ENCODE data around the gene PPP3R1. TPM values are rescaled to one million over a fixed set of nuclear protein-coding genes. Genes with fewer than 3 reads are reported as not detected.
A peak's percentile ranks its signal among the peaks of the same experiment; 100 is the strongest.

PPP3R1 gene
- total and polyA plus RNA-seq, 9 of the 15 experiments (the other 6 are each of a cell fraction or from before 2014, with no cell fraction given): 3.7 to 70.0 (median 24.8) TPM

GRCh38 chr2:68252400-68253218 is at the start of gene PPP3R1 (continued):
- TF ChIP-seq, protein P1, sequence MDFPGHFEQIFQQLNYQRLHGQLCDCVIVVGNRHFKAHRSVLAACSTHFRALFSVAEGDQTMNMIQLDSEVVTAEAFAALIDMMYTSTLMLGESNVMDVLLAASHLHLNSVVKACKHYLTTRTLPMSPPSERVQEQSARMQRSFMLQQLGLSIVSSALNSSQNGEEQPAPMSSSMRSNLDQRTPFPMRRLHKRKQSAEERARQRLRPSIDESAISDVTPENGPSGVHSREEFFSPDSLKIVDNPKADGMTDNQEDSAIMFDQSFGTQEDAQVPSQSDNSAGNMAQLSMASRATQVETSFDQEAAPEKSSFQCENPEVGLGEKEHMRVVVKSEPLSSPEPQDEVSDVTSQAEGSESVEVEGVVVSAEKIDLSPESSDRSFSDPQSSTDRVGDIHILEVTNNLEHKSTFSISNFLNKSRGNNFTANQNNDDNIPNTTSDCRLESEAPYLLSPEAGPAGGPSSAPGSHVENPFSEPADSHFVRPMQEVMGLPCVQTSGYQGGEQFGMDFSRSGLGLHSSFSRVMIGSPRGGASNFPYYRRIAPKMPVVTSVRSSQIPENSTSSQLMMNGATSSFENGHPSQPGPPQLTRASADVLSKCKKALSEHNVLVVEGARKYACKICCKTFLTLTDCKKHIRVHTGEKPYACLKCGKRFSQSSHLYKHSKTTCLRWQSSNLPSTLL (IDR thresholded peaks at IDR 0.05): no peak
- TF ChIP-seq BHLHE40 (IDR thresholded peaks at IDR 0.05; ENCODE audit: low read length): peak; percentile 62
- TF ChIP-seq HNRNPL (IDR thresholded peaks at IDR 0.05; ENCODE audit: low read depth, low read length): no peak
- no peak for TF ChIP-seq RBM15 (IDR thresholded peaks at IDR 0.05; ENCODE audit: insufficient read depth, low read length)
- TF ChIP-seq RFX7 (CRISPR knock-in tag; IDR thresholded peaks at IDR 0.05): no peak
- no peak for TF ChIP-seq ZNF696 (CRISPR knock-in tag; conservative IDR thresholded peaks at IDR 0.05)
- peak; percentile 18; the same call in 1 of the 2 replicates for TF ChIP-seq NFIC (IDR thresholded peaks at IDR 0.05)

DNA sequence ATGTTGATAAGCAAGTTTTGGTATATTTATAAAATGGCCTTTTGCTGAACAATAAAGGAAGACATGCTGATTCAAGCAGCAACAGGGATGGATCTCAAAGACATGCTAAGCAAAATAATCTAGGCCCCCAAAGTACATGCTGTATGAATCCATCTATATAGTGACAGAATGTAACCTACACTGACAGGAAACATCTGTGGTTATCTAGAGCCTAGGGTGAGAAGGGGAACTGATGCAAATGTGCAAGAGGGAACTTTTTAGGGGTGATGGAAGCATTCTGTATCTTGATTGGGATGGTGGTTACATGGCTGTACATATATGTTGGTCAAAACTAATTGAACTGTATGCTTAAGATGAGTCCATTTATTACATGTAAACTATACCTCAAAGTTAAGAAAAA is 43.2 kb upstream of the PPP3R1 start:
- ATAC-seq (no peak), FAIRE-seq (no peak), DNase-seq (ENCODE audit: extremely low read depth in 1 of 4, low spot score in 3 of 4) (no peak)
- Histone ChIP-seq H3K4me1 (replicated peaks in 1 of 2; ENCODE audit: control insufficient read depth in 2 of 2, insufficient read depth in 2 of 2, low read length in 2 of 2) (peaks cover 5 to 14% of the 10 kb centered on the region in 2 experiments), H3K9me1 (ENCODE audit: control insufficient read depth, insufficient read depth, low read length) (no peaks in the 10 kb centered on the region), H3K4me2 (ENCODE audit: insufficient read depth, low read length) (no peak overlapping the region), H3K27me3 (ENCODE audit: control insufficient read depth in 2 of 2, insufficient read depth in 2 of 2, low read length in 2 of 2) (no peaks in the 10 kb centered on the region), H4K20me1 (replicated peaks; ENCODE audit: control insufficient read depth, insufficient read depth, low read length) (no peaks in the 10 kb centered on the region), H3K79me2 (ENCODE audit: control insufficient read depth, insufficient read depth, low read length) (no peaks in the 10 kb centered on the region), H2AFZ (ENCODE audit: low read depth, low read length) (no peak overlapping the region), H3K27ac (ENCODE audit: extremely low read depth, low read depth, low read length) (no peak overlapping the region), H3K36me3 (ENCODE audit: control insufficient read depth, insufficient read depth, low read length) (no peaks in the 10 kb centered on the region), H3K9ac (ENCODE audit: insufficient read depth in 1 of 2, low read depth in 2 of 2, low read length in 2 of 2) (no peak overlapping the region), H3K4me3 (no peak overlapping the region), H3K9me3 (replicated peaks; ENCODE audit: control insufficient read depth, insufficient read depth, low read depth, low read length) (no peaks in the 10 kb centered on the region)
- no TSS peak for BruUV-seq (replicated peaks)
- POLR2A ChIA-PET: interaction anchor here (1.0 kb wide), 1 partner anchor 12 kb away, joined by 3 read pairs; no protein-coding TSS in a partner anchor
- CTCF ChIA-PET (ENCODE audit: low intra/inter-chr PET ratio): no interaction called here
- TF ChIP-seq TEAD1 (CRISPR knock-in tag; IDR thresholded peaks at IDR 0.05) (no peak), NCOA4 (IDR thresholded peaks at IDR 0.05; ENCODE audit: partially characterized antibody) (no peak), OTX1 (CRISPR knock-in tag; IDR thresholded peaks at IDR 0.05) (no peak), HNRNPH1 (optimal IDR thresholded peaks at IDR 0.05; ENCODE audit: low read depth, low read length) (no peak), CAMTA2 (CRISPR knock-in tag; conservative IDR thresholded peaks at IDR 0.05) (no peak), ZNF277 (CRISPR knock-in tag; IDR thresholded peaks at IDR 0.05; ENCODE audit: borderline replicate concordance) (no peak), ZBTB2 (IDR thresholded peaks at IDR 0.05) (no peak), HSF4 (CRISPR knock-in tag; IDR thresholded peaks at IDR 0.05; ENCODE audit: borderline replicate concordance) (no peak)
- TF ChIP-seq, protein P2, sequence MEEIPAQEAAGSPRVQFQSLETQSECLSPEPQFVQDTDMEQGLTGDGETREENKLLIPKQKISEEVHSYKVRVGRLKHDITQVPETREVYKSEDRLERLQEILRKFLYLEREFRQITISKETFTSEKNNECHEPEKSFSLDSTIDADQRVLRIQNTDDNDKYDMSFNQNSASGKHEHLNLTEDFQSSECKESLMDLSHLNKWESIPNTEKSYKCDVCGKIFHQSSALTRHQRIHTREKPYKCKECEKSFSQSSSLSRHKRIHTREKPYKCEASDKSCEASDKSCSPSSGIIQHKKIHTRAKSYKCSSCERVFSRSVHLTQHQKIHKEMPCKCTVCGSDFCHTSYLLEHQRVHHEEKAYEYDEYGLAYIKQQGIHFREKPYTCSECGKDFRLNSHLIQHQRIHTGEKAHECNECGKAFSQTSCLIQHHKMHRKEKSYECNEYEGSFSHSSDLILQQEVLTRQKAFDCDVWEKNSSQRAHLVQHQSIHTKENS (CRISPR knock-in tag; IDR thresholded peaks at IDR 0.05): no peak
- in situ Hi-C loops (cut with MboI) (no loop called here), intact Hi-C loops (cut with micrococcal nuclease) (no loop called here)

Measured in K562 (cell line).